Measurements from ENCODE around the gene ARHGAP45. TPM values are rescaled to one million over a fixed set of nuclear protein-coding genes. Genes with fewer than 3 reads are reported as not detected.

The ARHGAP45 gene
- total RNA-seq, 4 donors from 2014 or later, result 82.6 to 187 (median 118) TPM

- Histone ChIP-seq H3K4me1 (peaks cover 0 to 66% (median 46%) of the 10 kb centered on the region in 4 donors), H3K36me3 (no peaks in the 10 kb centered on the region)
These were observed 6.3 kb downstream of the ARHGAP45 start for GRCh38 chr19:1073063-1073955.

GRCh38 chr19:1073956-1074517, 7.1 kb downstream of the ARHGAP45 start:
- H3K4me3 ChIP-seq, result peak overlapping the region in 3 of 4 donors; percentile 40 to 45 (median 42)
- DNase-seq, result no peak
- no peaks in the 10 kb centered on the region for H3K36me3 ChIP-seq
- H3K27ac ChIP-seq, result peak overlapping the region; percentile 44 to 90 (median 50)
- TF ChIP-seq POLR2A (IDR thresholded peaks at IDR 0.05) (no peak), CTCF (IDR thresholded peaks at IDR 0.05) (no peak)
- no peaks in the 10 kb centered on the region for H3K9me3 ChIP-seq
- peaks cover 0 to 16% of the 10 kb centered on the region in 2 donors for H3K27me3 ChIP-seq
- peaks cover 0 to 70% (median 46%) of the 10 kb centered on the region in 4 donors for H3K4me1 ChIP-seq

More at GRCh38 chr19:1073063-1073955, 6.3 kb downstream of the ARHGAP45 start:
- no peaks in the 10 kb centered on the region for H3K9me3 ChIP-seq
- H3K4me3 ChIP-seq, result no peak overlapping the region
- DNase-seq, result peak in 1 of 3 donors; percentile 50
- peaks cover 0 to 19% of the 10 kb centered on the region in 2 donors for H3K27me3 ChIP-seq
- TF ChIP-seq CTCF (IDR thresholded peaks at IDR 0.05), result no peak
- no peak for TF ChIP-seq POLR2A (IDR thresholded peaks at IDR 0.05)
- peak overlapping the region in 1 of 4 donors; percentile 90 for H3K27ac ChIP-seq

GRCh38 chr19:1074544-1075283, 7.7 kb downstream of the ARHGAP45 start:
- peak overlapping the region in 3 of 4 donors; percentile 40 to 45 (median 42) for H3K4me3 ChIP-seq
- peak overlapping the region; percentile 44 to 90 (median 50) for H3K27ac ChIP-seq
- H3K27me3 ChIP-seq, result peaks cover 0 to 16% of the 10 kb centered on the region in 2 donors
- peak; percentile 92 to 97 (median 94) for DNase-seq
- H3K36me3 ChIP-seq, result peaks cover 0 to under 1% (median 0%) of the 10 kb centered on the region in 3 donors
- peaks cover 0 to 69% (median 44%) of the 10 kb centered on the region in 4 donors for H3K4me1 ChIP-seq
- no peaks in the 10 kb centered on the region for H3K9me3 ChIP-seq
- no peak for TF ChIP-seq CTCF (IDR thresholded peaks at IDR 0.05)
- TF ChIP-seq POLR2A (IDR thresholded peaks at IDR 0.05), result no peak

DNA sequence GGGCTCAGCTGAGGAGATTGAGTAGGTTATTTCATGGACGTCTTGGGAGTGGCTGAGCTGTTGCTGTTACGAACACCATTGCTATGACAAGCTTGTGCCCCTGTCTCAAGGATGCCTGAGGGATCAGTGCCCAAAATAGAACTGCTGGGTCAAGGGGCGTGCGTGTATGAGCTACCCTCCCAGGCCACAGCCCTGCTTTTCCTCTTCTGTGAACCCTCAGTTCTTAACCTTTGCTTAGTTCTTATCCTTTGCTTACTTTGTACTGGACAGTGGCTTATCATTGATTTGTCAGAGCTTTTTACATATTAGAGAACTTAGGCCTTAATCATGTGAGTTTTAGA, 9.0 kb downstream of the ARHGAP45 start:
- peaks cover 0 to 13% (median 0%) of the 10 kb centered on the region in 3 donors for H3K36me3 ChIP-seq
- TF ChIP-seq POLR2A (IDR thresholded peaks at IDR 0.05) (no peak), CTCF (IDR thresholded peaks at IDR 0.05) (no peak)
- H3K4me1 ChIP-seq, result peaks cover 0 to 61% (median 39%) of the 10 kb centered on the region in 4 donors
- DNase-seq, result peak in 1 of 3 donors; percentile 43
- peak overlapping the region in 2 of 4 donors; percentile 45 to 90 for H3K27ac ChIP-seq
- no peaks in the 10 kb centered on the region for H3K9me3 ChIP-seq
- H3K4me3 ChIP-seq, result no peak overlapping the region
- peaks cover 0 to 8% of the 10 kb centered on the region in 2 donors for H3K27me3 ChIP-seq

DNA sequence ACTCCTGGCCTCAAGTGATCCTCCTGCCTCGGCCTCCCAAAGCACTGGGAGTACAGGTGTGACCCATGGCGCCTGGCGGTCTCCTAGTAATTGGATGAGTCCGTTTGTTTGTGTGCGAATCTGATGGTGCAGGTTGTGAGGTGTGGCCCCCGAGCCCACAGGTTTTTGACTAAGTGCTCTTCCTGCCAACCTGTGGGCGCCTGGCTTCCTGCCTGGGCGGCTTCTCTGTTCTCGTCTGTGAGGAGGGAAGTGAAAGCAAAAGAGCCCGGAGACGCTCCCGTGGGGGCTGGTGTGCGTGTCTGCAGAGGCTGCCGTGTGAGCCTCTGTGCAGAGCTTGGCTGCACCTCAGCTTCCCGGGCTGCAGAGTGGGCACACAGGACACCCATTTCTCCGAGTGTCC, 10.0 kb downstream of the ARHGAP45 start:
- Histone ChIP-seq H3K27me3 (no peaks in the 10 kb centered on the region), H3K9me3 (no peaks in the 10 kb centered on the region), H3K27ac (peak overlapping the region; percentile 37 to 90 (median 48)), H3K4me3 (peak overlapping the region; percentile 13 to 40 (median 22)), H3K36me3 (peaks cover 0 to 16% (median 0%) of the 10 kb centered on the region in 3 donors), H3K4me1 (peaks cover 0 to 62% (median 46%) of the 10 kb centered on the region in 4 donors)
- TF ChIP-seq CTCF (IDR thresholded peaks at IDR 0.05) (no peak), POLR2A (IDR thresholded peaks at IDR 0.05) (peak in 1 of 2 donors; percentile 20)
- peak; percentile 84 to 97 (median 96) for DNase-seq

Data from Peyer's patch (tissue), 4 donors.